Gastrocnemius medialis (tissue), 4 donors: ENCODE results near the gene ZFYVE28.

Experiments
- POLR2A ChIP-seq, 2 donors: fragments of 450-650 bp; IDR thresholded peaks; one replicate each; pipeline ENCODE4 v1.6.1; 2017; ENCODE audit warnings: antibody characterized with exemption in 2 of 2, mild to moderate bottlenecking in 2 of 2, moderate library complexity in 2 of 2
- TF ChIP-seq, protein P1 (sequence below), 5 experiments: fragments of 450-650 bp in 3 of 5; fragments of 200-600 bp in 2 of 5; sonication (generic) in 2 of 5; IDR thresholded peaks in 4 of 5; conservative IDR thresholded peaks in 1 of 5; 1 replicate in 4 of 5; 2 replicates in 1 of 5; pipeline ENCODE4 v1.5.1; 2016 to 2019; ENCODE audit warnings: antibody characterized with exemption in 5 of 5, mild to moderate bottlenecking in 3 of 5, moderate library complexity in 3 of 5

GRCh38 chr4:2261110-2261852 is 157.2 kb downstream of the ZFYVE28 start:
- TF ChIP-seq, protein P1, sequence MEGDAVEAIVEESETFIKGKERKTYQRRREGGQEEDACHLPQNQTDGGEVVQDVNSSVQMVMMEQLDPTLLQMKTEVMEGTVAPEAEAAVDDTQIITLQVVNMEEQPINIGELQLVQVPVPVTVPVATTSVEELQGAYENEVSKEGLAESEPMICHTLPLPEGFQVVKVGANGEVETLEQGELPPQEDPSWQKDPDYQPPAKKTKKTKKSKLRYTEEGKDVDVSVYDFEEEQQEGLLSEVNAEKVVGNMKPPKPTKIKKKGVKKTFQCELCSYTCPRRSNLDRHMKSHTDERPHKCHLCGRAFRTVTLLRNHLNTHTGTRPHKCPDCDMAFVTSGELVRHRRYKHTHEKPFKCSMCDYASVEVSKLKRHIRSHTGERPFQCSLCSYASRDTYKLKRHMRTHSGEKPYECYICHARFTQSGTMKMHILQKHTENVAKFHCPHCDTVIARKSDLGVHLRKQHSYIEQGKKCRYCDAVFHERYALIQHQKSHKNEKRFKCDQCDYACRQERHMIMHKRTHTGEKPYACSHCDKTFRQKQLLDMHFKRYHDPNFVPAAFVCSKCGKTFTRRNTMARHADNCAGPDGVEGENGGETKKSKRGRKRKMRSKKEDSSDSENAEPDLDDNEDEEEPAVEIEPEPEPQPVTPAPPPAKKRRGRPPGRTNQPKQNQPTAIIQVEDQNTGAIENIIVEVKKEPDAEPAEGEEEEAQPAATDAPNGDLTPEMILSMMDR (IDR thresholded peaks at IDR 0.05 in 4 of 5, conservative IDR thresholded peaks at IDR 0.05 in 1 of 5): no peak
- TF ChIP-seq POLR2A (IDR thresholded peaks at IDR 0.05): peak; percentile 5 to 13
